Natural killer cell (primary cell): ENCODE measurements around the gene EMILIN1. TPM values are rescaled to one million over a fixed set of nuclear protein-coding genes. Genes with fewer than 3 reads are reported as not detected.

Source experiments
- ATAC-seq, 3 donors: fragments of 150-1000 bp in 2 of 3; fragments of 200-7000 bp in 1 of 3; cut with Tn5 transposase; 1 replicate in 1 of 3; 2 replicates in 2 of 3; pipeline ENCODE4 v1.10.0; 2021; ENCODE audit warnings: mild to moderate bottlenecking in 2 of 3, moderate library complexity in 2 of 3
- DNase-seq, 2 donors: peaks; one replicate each; pipeline versions ENCODE4 v3.0.0 to v3.0.0-alpha.2; 2013 to 2021; ENCODE audit warnings: mixed read lengths in 1 of 2
- H3K27ac ChIP-seq: one replicate; pipeline ENCODE4 v1.5.1; 2013; ENCODE audit warnings: mild to moderate bottlenecking, low read length
- H3K27me3 ChIP-seq: one replicate; pipeline ENCODE4 v1.6.1; 2013; ENCODE audit warnings: low read length; ENCODE audit not compliant: control insufficient read depth, insufficient read depth
- H3K36me3 ChIP-seq: one replicate; pipeline ENCODE4 v1.6.1; 2013; ENCODE audit warnings: low read length; ENCODE audit not compliant: control insufficient read depth, insufficient read depth
- H3K4me1 ChIP-seq: one replicate; pipeline ENCODE4 v1.6.1; 2013; ENCODE audit warnings: low read length; ENCODE audit not compliant: control insufficient read depth, insufficient read depth
- H3K4me3 ChIP-seq: one replicate; pipeline ENCODE4 v1.5.1; 2013; ENCODE audit warnings: low read length
- H3K9me3 ChIP-seq: one replicate; pipeline ENCODE4 v1.6.1; 2013; ENCODE audit warnings: low read length; ENCODE audit not compliant: control insufficient read depth, insufficient read depth
- H3K27ac Mint-ChIP-seq, 2 donors: one replicate each; pipeline ENCODE4 v1.8.0; 2022; ENCODE audit warnings: mild to moderate bottlenecking in 2 of 2, mixed read lengths in 2 of 2, moderate library complexity in 1 of 2
- H3K27me3 Mint-ChIP-seq, 2 donors: one replicate each; pipeline ENCODE4 v1.8.0; 2022; ENCODE audit warnings: low read depth in 2 of 2, mixed read lengths in 2 of 2
- H3K36me3 Mint-ChIP-seq: one replicate; pipeline ENCODE4 v1.8.0; 2022; ENCODE audit warnings: mixed read lengths
- H3K4me1 Mint-ChIP-seq, 2 donors: one replicate each; pipeline ENCODE4 v1.8.0; 2022; ENCODE audit warnings: mixed read lengths in 2 of 2
- H3K4me3 Mint-ChIP-seq: one replicate; pipeline ENCODE4 v1.8.0; 2022; ENCODE audit warnings: mild to moderate bottlenecking, moderate library complexity, mixed read lengths
- H3K9me3 Mint-ChIP-seq, 2 donors: one replicate each; pipeline ENCODE4 v1.8.0; 2022; ENCODE audit warnings: mixed read lengths in 2 of 2
- CTCF ChIP-seq: fragments of 200-600 bp; IDR thresholded peaks from one replicate; pipeline ENCODE4 v1.8.0; 2022; ENCODE audit warnings: antibody characterized with exemption
- WGBS: methylation state at CpG from one replicate; pipeline ENCODE4 v1.1.7; 2013; ENCODE audit warnings: missing lambda C conversion rate; ENCODE audit not compliant: insufficient coverage; 5-methylcytosine and 5-hydroxymethylcytosine counted together
- intact Hi-C: fragments of 100-400 bp; cut with micrococcal nuclease; formaldehyde crosslinking; loops from one replicate; pipeline ENCODE4 v1.14.2; 2022
- total RNA-seq, 4 donors: library from RNA; stranded (reverse); fragments of 120-200 nt in 1 of 4; gene quantifications; one replicate each; pipeline versions ENCODE4 v1.2.3 to v1.2.4, GENCODE V29; 2013 to 2022

EMILIN1 gene
- total RNA-seq, 3 donors from 2014 or later (not counting 1 experiment from before 2014, with no cell fraction given), result 0.31 to 0.78 (median 0.41) TPM

GRCh38 chr2:27125104-27125503, 46.7 kb downstream of the EMILIN1 start:
- peak overlapping the region; percentile 58 for H3K4me3 Mint-ChIP-seq

GRCh38 chr2:27126252-27126710, 47.9 kb downstream of the EMILIN1 start:
- WGBS, result 75% methylated on average over 5 of the region's 5 CpGs
- no peak overlapping the region for H3K4me3 Mint-ChIP-seq
- Histone ChIP-seq H3K4me1 (peaks cover 15% of the 10 kb centered on the region), H3K9me3 (no peaks in the 10 kb centered on the region), H3K27me3 (no peaks in the 10 kb centered on the region), H3K36me3 (peaks cover 16% of the 10 kb centered on the region), H3K4me3 (no peak overlapping the region), H3K27ac (no peak overlapping the region)
- no peak for ATAC-seq
- H3K27ac Mint-ChIP-seq, result peak overlapping the region in 1 of 2 donors; percentile 15
- no peaks in the 10 kb centered on the region for H3K36me3 Mint-ChIP-seq
- no peak for TF ChIP-seq CTCF
- no peaks in the 10 kb centered on the region for H3K9me3 Mint-ChIP-seq
- peaks cover 9 to 29% of the 10 kb centered on the region in 2 donors for H3K4me1 Mint-ChIP-seq
- DNase-seq, result no peak
- no peaks in the 10 kb centered on the region for H3K27me3 Mint-ChIP-seq
- intact Hi-C loops, result no loop called here

More at GRCh38 chr2:27125104-27125503, 46.7 kb downstream of the EMILIN1 start:
- Histone ChIP-seq H3K4me3 (no peak overlapping the region), H3K27me3 (no peaks in the 10 kb centered on the region), H3K9me3 (no peaks in the 10 kb centered on the region), H3K36me3 (peaks cover 4% of the 10 kb centered on the region), H3K4me1 (peaks cover 15% of the 10 kb centered on the region), H3K27ac (no peak overlapping the region)
- ATAC-seq (no peak), DNase-seq (no peak)
- intact Hi-C loops, result no loop called here
- no peak for TF ChIP-seq CTCF
- no peaks in the 10 kb centered on the region for H3K9me3 Mint-ChIP-seq
- peaks cover 2 to 3% of the 10 kb centered on the region in 2 donors for H3K27me3 Mint-ChIP-seq
- H3K27ac Mint-ChIP-seq, result no peak overlapping the region
- 95% methylated on average over 3 of the region's 3 CpGs for WGBS
- peaks cover 9 to 22% of the 10 kb centered on the region in 2 donors for H3K4me1 Mint-ChIP-seq
- H3K36me3 Mint-ChIP-seq, result no peaks in the 10 kb centered on the region

GRCh38 chr2:27127883-27128667, 49.7 kb downstream of the EMILIN1 start:
- peaks cover 29% of the 10 kb centered on the region for H3K36me3 ChIP-seq
- TF ChIP-seq CTCF, result no peak
- intact Hi-C loops, result no loop called here
- no peak for ATAC-seq
- H3K4me3 ChIP-seq, result no peak overlapping the region
- WGBS, result 93% methylated on average over 8 of the region's 9 CpGs
- H3K9me3 ChIP-seq, result no peaks in the 10 kb centered on the region
- H3K4me1 ChIP-seq, result peaks cover 16% of the 10 kb centered on the region
- no peaks in the 10 kb centered on the region for H3K9me3 Mint-ChIP-seq
- H3K27ac Mint-ChIP-seq, result no peak overlapping the region
- H3K27me3 Mint-ChIP-seq, result no peaks in the 10 kb centered on the region
- H3K4me1 Mint-ChIP-seq, result peaks cover 8 to 25% of the 10 kb centered on the region in 2 donors
- no peak overlapping the region for H3K27ac ChIP-seq
- no peak for DNase-seq
- no peak overlapping the region for H3K4me3 Mint-ChIP-seq
- no peaks in the 10 kb centered on the region for H3K36me3 Mint-ChIP-seq
- H3K27me3 ChIP-seq, result no peaks in the 10 kb centered on the region
